Stimulated activated CD8-positive, alpha-beta memory T cell treated with anti-CD3 and anti-CD28 coated beads, Interleukin-2, amount 100 ng/mL, for 48 hours (primary cell): Measurements from ENCODE around the gene ARRDC4.
"Not testable (repeated sequence)": the region's sequence is repeated elsewhere in the genome, so short reads cannot be mapped to it uniquely, and the experiment has no call there.

Experiments
- DNase-seq, 2 donors: peaks; one replicate each; pipeline ENCODE4 v3.0.0-alpha.2; 2020; ENCODE audit warnings: low read depth in 2 of 2

The ARRDC4 gene

DNA sequence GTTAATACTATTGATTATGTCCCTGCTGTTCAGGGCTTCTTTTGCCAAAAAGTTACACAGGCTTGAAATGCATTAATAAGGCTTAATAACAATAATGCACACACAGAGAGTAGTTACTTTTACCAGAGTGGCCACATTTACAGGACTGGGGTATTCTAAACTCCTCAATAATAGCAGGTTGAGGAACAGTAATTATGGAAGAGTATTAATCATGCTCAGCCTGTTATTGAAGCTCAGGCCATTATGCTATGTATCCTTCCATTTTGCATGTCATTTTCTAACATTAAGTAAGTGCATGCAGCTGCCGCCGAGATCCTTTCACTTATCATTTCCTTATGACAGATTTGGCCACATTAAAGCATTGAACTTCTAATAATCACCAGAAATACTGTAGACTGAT lies 5.7 kb downstream of the ARRDC4 start:
- DNase-seq, result no peak

DNA sequence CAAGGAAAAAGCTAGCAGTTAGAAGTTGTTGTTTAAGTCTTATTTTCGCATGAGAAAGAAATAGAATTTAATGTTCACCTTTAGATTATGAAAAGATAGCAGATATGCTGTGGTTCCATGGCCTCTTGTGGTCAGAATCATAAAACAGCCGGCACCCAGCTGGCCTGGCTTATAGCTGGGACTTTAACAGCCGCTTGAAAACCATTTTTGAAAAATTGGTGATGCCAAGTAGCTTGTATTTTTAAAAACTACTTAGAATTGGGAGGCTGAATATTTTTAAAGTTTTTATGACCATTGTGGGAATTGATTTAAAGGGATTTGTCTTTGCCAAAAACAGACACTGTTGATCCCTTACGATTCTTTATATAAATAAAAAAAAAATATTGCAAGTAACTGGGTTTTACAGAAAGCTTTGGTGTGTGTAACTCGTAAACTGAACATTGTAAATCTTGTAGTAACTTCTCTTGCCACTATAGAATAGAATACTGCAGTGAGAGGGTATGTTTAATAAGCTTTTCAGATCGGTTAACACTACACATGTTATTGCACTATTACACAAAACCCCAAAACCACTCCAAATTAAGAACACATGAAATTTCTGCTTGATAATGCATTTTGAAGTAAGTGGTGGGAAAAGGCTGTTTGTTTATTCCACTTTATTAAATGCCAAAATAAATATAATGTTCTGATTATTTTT lies 6.6 kb downstream of the ARRDC4 start:
- DNase-seq, result no peak

DNA sequence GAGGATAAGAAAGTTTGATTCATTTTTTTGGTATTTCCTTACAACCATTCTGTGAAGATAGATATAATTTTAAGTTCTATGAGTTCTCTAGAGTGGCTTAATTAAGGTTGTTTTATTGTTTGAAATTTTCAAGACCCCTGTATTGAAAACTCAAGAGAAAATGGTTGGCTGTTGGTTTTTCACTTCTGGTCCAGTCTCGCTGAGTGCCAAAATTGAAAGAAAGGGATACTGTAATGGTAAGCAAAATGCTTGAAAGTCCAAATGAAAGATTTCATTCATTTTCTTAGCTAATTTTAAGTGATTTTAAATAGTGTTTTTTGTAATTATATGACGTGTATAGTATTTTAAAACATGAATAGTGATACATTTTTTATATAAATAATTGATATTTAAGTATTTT lies 7.4 kb downstream of the ARRDC4 start:
- no peak for DNase-seq

DNA sequence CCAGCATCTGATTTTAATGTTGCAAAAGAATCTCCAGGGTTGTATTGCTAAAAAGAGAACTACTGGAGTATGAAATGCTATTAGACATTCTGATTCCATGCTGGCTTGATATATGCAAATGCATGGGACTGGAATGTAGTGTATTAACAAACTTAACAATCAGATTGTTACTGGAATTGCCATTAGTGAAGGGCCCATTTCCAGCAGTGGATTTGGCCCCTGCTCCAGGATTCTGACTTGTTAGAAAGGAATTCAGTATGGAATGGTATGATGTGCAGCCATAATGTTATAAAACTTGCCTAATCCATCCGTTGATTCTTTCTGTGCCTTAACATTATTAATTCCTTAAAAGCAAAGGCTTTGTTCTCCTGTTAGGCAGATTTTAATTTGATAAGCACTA lies 7.9 kb downstream of the ARRDC4 start:
- DNase-seq, result no peak

GRCh38 chr15:97972366-97972765 lies 11.9 kb downstream of the ARRDC4 start:
- DNase-seq, result no peak

- DNase-seq, result no peak
Measured at GRCh38 chr15:97976129-97976528, 15.6 kb downstream of the ARRDC4 start.

DNA sequence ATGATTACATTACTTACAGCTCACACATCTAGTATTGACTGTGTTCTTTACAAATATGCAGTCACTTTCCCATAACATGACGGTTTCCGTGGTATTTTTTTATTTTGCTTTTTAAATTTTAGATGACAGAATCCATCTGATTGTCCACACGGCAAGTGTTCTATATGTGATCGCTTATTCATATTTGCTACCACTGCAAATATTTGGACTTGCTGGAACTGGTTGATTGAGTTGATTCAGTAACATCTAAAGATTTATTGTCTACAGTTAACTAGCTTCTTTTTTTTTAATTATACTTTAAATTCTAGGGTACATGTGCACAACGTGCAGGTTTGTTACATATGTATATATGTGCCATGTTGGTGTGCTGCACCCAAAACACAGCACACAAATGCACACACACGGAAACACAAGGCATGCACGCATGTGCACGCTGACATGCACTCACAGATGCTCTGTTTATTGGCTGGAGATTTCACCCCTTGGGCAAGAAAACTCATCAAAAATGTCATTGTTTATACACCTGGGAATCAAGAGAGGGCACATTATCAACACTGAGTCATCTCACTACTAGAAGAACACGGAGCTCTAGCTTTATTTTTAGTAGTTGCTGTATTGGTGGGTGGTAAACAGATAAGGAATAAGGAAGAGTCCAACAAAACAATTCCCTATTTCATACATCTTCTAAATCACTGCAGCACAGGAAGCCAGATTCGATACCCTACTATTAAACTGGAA lies 16.4 kb downstream of the ARRDC4 start:
- DNase-seq, result no peak

DNA sequence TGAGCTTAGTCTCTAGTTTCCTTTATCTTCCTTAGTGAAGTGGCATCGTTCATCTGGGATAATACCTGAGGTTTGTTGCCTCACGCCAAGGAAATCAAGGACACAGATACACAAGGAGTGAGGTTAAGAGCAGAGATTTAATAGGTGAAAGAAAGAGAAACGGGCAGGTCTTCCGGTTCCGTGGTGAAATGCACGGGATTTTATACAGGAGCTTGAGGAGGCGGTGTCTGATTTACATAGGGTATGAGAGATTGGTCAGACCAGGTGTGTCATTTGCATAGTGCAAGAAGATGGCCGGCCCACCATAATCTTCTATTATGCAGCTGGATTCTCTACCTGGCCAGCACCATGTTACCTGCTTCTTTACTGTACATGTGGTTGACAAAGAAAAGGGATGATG lies 17.2 kb downstream of the ARRDC4 start:
- DNase-seq, result no peak

- no peak for DNase-seq
Measured at GRCh38 chr15:97978401-97979139, 18.1 kb downstream of the ARRDC4 start.

DNA sequence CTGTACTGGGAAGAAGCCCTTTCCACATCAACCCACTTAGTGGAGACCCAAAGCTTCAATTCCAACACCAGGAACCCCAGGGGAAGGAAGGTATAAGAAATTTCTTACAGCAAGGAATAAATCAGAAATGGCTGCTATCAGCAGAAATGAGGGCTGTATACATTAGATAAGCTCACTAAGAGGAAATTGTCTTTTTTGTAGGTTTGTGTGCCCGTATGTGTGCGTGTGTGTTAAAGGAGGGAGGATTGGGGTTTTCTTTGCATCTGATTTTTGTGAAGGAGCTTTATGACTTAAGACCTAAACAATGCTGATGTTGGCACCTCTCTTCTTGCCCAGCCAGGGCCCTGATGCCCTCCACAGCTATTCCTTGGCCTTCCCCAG lies 18.6 kb downstream of the ARRDC4 start:
- no peak for DNase-seq

- no peak for DNase-seq
Measured at GRCh38 chr15:97981058-97981457, 20.6 kb downstream of the ARRDC4 start.

GRCh38 chr15:97981758-97982157 lies 21.3 kb downstream of the ARRDC4 start:
- no peak for DNase-seq

DNA sequence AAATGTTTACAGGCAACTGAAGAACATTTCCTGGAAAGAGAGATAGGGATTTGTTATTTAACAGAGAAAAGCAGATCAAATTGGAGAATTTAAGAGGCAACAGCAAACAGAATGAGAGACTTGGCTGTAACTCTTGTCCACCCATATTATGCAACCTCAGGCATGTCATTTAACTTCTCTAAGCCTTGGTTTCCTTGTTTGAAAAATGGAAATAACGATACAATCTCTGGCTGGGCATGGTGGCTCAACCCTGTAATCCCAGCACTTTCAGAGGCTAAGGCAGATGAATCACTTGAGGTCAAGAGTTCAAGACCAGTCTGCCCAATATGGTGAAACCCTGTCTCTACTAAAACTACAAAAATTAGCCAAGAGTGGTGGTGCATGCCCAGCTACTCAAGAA lies 23.7 kb downstream of the ARRDC4 start:
- no peak for DNase-seq

- DNase-seq, result not testable (repeated sequence)
Measured at GRCh38 chr15:97985979-97986378, 25.5 kb downstream of the ARRDC4 start.

- no peak for DNase-seq
Measured at GRCh38 chr15:97986781-97987180, 26.3 kb downstream of the ARRDC4 start.

- no peak for DNase-seq
Measured at GRCh38 chr15:97989299-97989698, 28.8 kb downstream of the ARRDC4 start.

DNA sequence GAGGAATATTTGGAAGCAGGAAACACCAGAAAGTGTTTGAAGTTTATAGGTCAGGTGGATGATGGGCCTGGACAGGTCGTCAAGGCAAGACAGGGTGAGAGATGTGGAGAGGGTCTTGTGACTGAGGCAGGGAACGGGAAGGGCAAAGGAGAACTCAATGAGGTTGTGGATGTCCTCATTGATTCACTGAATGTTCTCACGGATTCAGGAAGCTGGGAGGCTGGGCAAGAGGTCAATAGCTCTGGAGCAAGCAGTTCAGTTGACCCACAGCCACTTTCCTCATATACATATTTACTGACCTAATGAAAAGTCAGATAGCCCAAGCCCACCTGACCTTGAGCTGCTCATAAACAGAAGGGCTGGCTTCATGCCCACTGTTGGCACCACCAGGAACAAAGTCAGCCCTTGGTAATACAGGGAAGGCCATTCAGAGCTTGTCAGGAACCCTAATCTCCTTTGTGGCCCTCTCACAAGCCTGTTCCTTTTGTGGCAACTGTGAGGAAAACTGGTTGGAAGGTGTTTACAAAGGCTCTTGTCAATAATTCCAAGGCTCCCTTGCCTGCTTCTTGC lies 31.6 kb downstream of the ARRDC4 start:
- DNase-seq, result no peak

GRCh38 chr15:97992823-97993222 lies 32.3 kb downstream of the ARRDC4 start:
- DNase-seq, result no peak

- DNase-seq, result no peak
Measured at GRCh38 chr15:97993310-97993738, 32.8 kb downstream of the ARRDC4 start.

DNA sequence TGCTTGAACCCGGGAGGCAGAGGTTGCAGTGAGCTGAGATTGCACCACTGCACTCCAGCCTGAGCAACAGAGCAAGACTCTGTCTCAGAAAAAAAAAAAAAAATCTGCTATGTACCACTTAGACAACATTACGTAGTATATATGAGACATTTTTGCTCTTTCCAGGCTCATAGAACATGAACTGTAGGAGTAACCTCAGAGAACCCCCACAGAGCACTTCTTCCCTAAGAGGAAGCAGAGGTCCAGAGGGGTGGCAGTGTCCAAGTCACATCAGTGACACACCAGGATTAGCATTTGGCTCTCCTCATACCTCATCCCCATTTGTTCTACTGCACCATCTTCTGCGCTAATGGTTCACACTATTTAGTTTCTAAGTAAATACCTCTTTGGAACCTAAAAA lies 33.7 kb downstream of the ARRDC4 start:
- DNase-seq, result no peak

GRCh38 chr15:97995192-97995591 lies 34.7 kb downstream of the ARRDC4 start:
- DNase-seq, result no peak

DNA sequence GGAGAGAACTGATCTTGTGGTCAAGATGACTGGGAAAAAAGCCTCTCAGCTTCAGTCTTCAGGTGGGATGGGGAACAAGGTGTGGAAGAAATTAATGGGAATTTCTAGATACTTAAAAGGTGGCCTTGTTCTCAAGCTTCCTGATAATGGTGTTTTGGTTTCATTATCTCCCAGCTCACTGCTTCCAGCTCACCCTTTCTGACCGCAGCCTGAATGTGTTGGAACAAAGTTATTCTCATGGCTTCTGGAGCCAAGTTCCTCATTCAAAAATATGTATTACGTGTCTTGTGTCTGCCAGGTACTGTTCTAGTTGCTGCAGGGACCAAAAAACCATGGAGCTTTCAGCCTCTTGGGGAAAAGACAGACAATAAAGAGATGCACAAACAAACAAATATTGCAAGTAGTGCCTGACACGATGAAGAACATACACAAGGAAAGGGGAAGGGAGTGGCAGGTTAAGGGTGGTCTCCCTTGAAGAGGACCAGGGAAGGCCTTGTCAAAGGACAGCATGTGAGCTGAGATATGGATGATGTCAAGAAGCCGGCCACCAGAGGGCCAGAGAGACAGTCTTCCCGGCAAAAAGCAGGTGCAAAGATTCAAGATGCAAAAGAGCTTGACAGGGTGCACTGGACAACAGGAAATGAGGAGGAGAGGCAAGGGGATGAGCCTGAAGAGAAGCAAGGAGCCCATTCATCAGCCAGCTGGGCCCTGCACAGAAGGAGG lies 35.5 kb downstream of the ARRDC4 start:
- DNase-seq, result no peak
